Activated T-cell treated with anti-CD3 and anti-CD28 coated beads, Interleukin-2, amount 50 U/mL, for 48 hours (primary cell): ENCODE results near the gene PLEKHF1.
"Not testable (repeated sequence)": the region's sequence is repeated elsewhere in the genome, so short reads cannot be mapped to it uniquely, and the experiment has no call there.

Experiments
- DNase-seq, 2 experiments: peaks; one replicate each; pipeline ENCODE4 v3.0.0-alpha.2; 2020

PLEKHF1 gene, protein sequence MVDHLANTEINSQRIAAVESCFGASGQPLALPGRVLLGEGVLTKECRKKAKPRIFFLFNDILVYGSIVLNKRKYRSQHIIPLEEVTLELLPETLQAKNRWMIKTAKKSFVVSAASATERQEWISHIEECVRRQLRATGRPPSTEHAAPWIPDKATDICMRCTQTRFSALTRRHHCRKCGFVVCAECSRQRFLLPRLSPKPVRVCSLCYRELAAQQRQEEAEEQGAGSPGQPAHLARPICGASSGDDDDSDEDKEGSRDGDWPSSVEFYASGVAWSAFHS

GRCh38 chr19:29665215-29665825 lies at the start of gene PLEKHF1:
TSS of gene PLEKHF1 (plus strand) at chr19:29665461. CDS start at chr19:29673840, 8,379 bp downstream.
- peak; percentile 92 to 94 for DNase-seq

DNA sequence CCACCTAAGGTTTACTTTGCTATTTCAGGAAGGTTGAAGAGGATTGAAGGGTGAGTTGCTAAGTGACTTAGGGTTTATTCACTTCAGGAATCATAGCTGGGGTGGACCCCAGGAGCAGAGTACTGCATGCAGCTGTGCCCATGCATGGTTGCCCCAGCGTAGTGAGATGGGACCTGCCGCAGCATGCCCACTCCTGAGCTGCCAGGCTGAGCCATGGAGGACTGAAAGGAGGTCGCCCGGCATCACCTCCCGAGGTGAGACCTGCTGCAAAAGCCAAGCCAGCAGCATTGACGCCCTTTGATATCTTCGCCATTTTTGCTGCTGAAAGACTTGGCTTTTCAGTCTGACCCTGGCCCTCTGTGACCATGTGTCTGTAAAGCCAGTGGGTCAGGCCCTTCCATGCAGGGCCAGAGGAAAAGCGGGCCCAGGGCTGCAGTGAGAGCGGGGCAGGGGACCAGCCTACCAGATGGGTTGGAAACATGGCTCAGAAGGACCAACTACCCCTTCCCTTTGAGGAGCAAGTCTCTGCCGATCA lies 49.3 kb upstream of the PLEKHF1 start:
- DNase-seq: no peak

- no peak for DNase-seq
Observed at GRCh38 chr19:29616541-29616940, 48.7 kb upstream of the PLEKHF1 start.

DNA sequence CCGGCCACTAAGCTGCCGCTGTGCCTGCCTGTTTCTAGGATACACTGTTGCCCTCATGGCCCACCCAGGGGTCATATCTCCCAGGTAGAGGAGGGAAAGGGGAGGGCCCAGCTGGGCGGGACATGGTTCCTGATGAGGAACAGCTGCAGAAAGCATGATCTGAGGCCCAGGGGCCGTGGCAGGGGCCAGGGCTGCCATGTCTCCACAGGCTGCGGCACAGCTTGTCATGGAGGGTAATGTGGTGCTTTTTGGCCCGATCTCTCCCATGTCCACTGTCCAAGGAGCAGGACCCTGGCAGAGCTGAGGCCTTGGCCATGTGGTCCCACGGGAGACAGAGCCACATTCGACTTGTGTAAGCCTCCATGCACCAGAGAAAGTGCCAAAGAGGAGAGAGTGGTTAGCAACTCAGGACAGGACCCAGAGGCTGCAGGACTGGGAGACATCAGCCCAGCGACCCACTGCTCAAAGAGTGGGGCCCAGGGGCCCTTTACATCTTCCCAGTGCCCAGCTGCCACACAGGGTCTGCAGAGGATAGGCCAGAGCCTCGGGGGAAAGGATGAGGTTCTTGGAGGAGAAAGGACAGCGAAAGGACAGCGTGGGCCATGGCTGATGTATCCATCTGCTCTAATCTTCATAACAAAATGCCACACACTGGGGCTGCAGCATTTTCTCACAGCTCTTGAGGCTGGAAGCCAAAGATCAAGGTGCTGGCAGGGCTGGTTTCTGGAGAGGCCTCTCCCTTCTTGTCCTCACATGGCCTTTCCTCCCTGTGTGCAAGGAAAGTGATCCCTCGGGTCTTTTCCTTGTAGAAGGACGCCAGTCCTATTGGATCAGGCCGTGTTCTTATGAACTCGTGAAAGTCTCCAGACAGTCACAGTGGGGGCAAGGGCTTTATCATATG lies 47.6 kb upstream of the PLEKHF1 start:
- DNase-seq: no peak

- no peak for DNase-seq
Observed at GRCh38 chr19:29618434-29618833, 46.8 kb upstream of the PLEKHF1 start.

GRCh38 chr19:29618871-29619270 lies 46.4 kb upstream of the PLEKHF1 start:
- no peak for DNase-seq

GRCh38 chr19:29620931-29621351 lies 44.3 kb upstream of the PLEKHF1 start:
- peak; percentile 78 to 81 for DNase-seq

DNA sequence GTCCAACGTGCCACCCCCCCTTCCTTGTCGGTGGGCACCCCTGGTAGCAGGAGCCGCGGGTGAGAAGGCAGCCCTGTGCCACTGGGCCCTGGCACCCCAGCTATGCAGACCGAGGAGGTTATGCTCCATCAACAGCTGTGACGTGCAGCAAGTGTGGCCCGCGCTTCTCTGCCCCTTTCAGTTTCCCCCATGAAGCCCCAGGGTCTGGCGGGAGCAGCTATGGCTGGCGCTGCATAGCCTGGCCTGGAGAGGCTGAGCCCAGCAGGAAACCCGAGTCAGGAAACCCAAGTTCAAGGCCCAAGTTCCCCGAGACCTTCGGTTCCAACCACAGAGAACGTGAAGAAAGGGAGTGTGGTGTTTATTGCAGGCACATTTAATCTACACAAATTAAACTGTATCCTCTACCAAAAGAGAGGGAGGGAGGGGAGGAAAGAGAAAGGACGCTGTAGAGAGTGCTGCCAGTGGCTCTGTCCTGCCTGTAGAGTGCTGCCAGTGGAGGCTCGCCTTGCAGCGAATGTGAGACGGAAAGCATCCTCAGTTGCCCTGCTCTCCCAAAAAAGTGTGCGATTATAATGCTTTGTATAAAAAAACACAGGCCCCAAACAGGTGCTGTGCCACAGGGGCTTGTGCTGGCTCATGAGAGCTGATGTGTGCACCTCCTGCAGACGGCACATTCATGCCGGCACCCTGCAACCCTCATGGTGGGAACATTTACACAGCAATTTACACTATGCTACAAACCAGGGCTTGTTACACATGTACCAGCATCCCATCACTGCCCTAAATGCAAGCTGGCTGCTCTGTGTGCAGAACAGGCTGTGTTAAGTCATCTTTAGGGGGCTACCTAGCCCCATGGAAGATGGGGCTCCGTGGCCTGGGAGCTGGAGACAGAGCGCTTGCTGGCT lies 42.8 kb upstream of the PLEKHF1 start:
- DNase-seq: peak; percentile 65 to 68

DNA sequence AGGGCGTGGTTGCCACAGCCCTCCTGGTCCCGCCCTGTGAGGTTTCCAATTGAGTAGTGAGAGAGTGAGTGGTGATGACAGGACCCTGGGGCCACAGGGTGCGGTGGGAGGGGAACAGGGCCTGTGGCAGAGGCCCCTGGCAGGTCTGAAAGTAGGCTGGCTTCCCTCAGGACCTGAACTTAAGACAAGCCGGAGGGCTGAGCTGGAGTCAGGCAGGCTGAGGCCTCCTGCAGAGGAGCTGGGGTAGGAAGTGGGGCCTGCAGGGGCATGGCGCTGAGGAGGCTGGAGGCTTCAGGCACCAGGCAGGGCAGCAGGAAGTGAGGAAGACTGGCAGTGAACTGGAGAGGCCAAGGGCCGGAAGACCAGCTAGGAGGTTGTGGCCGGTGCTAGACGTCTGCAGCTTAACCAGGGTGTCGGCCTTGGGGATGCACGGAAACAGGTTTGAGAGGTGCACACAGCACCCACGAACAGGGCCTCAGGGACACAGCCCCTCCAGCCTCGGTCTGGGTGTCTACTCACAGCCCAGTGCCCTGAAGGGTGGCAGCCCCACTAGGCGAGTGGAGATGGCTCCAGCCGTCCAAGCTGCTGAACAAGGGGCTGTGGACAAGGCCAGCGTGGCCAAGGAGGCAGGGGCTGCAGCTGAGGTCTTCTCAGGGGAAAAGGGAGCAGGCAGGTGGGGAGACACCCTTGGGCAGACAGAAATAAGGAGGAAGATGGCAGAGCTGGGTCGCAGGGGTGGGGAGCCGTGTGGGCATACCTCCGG lies 41.4 kb upstream of the PLEKHF1 start:
- DNase-seq: peak; percentile 84 to 87

DNA sequence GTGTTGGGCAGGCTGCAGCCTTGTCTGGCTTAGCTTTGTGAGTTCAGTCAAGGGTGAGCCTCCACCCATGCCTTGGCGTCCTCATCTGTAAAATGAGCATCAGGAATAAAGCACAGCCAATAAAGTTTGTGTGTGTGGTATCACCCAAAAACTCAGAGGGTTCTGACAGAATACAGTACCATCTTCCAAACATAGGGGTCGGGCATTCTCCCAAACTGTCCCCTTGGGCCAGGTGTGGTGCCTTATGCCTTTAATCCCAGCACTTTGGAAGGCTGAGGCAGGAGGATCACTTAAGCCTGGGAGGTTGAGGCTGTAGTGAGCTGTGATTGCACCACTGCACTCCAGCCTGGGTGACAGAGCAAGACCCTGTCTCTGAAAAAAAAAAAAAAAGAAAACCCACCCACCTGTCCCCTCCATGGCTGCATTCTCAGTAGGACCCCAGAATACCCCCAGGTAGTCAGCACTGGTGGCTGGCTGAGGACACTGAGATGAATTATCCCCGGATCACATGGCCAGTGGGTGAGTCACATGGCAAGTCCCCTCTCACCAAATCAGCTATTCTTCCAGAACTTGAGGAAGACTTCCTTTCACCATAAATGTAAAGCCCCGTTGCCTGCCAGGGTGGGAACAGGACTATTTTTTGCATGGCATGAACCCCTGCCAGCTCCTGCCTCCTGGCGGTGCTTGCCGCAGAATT lies 40.6 kb upstream of the PLEKHF1 start:
- DNase-seq: no peak

GRCh38 chr19:29625186-29625651 lies 40.0 kb upstream of the PLEKHF1 start:
- DNase-seq: no peak

GRCh38 chr19:29626386-29626785 lies 38.9 kb upstream of the PLEKHF1 start:
- no peak for DNase-seq

DNA sequence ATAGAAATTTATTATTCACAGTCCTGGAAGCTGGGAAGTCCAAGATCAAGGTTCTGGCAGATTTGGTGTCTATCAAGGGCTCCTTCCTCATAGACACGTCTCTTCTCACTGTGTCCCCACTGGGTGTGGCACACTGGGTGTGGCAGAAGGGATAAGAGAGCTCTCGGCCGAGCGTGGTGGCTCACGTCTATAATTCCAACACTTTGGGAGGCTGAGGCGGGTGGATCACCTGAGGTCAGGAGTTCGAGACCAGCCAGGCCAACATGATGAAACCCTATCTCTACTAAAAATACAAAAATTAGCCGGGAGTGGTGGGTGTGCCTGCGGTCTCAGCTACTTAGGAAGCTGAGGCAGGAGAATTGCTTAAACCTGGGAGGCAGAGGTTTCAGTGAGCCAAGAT lies 38.4 kb upstream of the PLEKHF1 start:
- not testable (repeated sequence) for DNase-seq

GRCh38 chr19:29628661-29629385 lies 36.4 kb upstream of the PLEKHF1 start:
- no peak for DNase-seq

DNA sequence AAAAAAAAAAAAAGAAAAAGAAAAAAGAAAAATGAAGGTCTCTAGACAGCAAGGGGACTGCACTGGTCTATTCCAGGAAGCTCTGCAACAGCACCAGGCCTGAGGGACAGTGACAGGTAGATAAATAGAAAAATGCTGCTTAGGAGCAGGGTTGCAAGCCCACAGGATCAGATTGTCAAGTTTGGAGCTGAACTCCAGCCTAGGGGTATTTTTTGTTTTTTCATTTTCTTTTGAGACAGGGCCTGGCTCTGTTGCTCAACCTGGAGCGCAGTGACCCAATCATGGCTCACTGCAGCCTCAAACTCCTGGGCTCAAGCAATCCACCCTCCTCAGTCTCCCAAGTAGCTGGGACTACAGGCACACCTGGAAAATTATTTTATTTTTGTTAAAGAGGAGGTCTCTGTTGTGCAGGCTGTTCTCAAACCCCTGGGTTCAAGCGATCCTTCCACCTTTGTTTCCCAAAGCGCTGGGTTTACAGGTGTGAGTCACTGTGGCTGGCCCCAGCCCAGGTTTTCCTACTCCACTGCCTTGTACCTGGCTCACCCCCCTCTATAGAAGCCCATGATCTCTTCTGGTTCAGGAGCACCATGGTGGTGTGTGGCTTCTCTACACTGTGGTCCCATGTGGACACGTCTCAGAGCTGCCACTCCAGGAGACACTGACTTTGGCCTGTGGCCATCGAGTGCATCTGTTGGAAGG lies 35.3 kb upstream of the PLEKHF1 start:
- no peak for DNase-seq

- no peak for DNase-seq
Observed at GRCh38 chr19:29630655-29631054, 34.6 kb upstream of the PLEKHF1 start.

DNA sequence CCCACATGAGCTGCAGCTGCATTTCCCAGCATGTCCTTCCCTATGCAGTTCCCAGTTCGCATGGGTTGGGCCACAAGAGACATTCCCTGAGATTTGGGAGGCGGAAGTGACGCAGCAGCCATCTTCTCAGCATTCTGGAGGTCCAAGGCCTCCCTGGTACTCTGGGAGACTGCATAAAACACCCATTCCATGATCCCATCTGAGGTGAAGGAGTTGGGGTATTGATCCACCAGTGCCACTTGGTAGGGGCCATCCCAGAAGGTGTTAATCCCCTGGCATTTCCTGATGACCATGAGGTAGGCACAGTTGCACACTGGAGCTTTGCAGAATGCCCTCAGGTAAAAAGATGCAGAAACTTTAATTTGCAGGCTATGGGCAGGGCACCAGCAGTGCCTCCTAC lies 33.8 kb upstream of the PLEKHF1 start:
- no peak for DNase-seq

GRCh38 chr19:29634002-29634401 lies 31.3 kb upstream of the PLEKHF1 start:
- no peak for DNase-seq

GRCh38 chr19:29634423-29635130 lies 30.7 kb upstream of the PLEKHF1 start:
- no peak for DNase-seq
